Testis (tissue), 2 donors: ENCODE data around the gene B4GALNT4.

Experiments used
- CTCF ChIP-seq, 3 experiments: fragments of 450-650 bp in 2 of 3; fragments of 200-600 bp in 1 of 3; sonication (generic) in 1 of 3; IDR thresholded peaks; one replicate each; pipeline ENCODE4 v1.5.1; 2016 to 2019; ENCODE audit warnings: antibody characterized with exemption in 3 of 3, mild to moderate bottlenecking in 2 of 3, moderate library complexity in 1 of 3
- POLR2A ChIP-seq: fragments of 450-650 bp; IDR thresholded peaks from one replicate; pipeline ENCODE4 v1.6.1; 2017; ENCODE audit warnings: antibody characterized with exemption, mild to moderate bottlenecking, moderate library complexity

- TF ChIP-seq CTCF (IDR thresholded peaks at IDR 0.05) (no peak), POLR2A (no peak)
These were observed 31.6 kb upstream of the B4GALNT4 start for GRCh38 chr11:337711-338110.
